ENCODE results near the gene ADGRL1.

DNA sequence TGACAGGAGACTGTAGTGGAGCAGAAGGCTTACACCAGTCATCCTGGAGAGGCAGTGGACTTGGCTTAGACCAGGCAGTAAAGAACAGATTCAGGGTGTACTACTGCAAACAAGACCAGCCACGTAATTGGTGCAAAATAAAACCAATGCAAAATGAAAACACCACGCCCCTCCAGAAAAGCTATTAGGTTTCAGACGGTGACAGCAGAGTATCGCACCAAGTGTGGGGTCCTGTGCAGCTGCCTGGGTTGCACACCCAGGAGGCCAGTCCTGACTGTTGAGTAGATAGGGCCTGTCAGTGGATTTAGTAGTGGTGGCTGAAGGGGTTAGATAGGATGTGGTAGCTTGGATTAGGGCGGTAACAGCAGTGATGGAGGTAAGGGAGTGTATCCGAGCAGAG, 83.0 kb downstream of the ADGRL1 start:
- TF ChIP-seq, protein P1, sequence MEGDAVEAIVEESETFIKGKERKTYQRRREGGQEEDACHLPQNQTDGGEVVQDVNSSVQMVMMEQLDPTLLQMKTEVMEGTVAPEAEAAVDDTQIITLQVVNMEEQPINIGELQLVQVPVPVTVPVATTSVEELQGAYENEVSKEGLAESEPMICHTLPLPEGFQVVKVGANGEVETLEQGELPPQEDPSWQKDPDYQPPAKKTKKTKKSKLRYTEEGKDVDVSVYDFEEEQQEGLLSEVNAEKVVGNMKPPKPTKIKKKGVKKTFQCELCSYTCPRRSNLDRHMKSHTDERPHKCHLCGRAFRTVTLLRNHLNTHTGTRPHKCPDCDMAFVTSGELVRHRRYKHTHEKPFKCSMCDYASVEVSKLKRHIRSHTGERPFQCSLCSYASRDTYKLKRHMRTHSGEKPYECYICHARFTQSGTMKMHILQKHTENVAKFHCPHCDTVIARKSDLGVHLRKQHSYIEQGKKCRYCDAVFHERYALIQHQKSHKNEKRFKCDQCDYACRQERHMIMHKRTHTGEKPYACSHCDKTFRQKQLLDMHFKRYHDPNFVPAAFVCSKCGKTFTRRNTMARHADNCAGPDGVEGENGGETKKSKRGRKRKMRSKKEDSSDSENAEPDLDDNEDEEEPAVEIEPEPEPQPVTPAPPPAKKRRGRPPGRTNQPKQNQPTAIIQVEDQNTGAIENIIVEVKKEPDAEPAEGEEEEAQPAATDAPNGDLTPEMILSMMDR (IDR thresholded peaks at IDR 0.05; ENCODE audit: low read depth, low read length), result no peak
- TF ChIP-seq MYC (IDR thresholded peaks at IDR 0.05; ENCODE audit: low read depth, low read length) (no peak), POLR2A (IDR thresholded peaks at IDR 0.05; ENCODE audit: extremely low read depth, insufficient read length) (no peak)
